GM19043 (cell line): ENCODE measurements around the gene PPP1R7.
"Not testable (repeated sequence)": the region's sequence is repeated elsewhere in the genome, so short reads cannot be mapped to it uniquely, and the experiment has no call there.

Experiments
- ATAC-seq: cut with Tn5 transposase; IDR thresholded peaks from one replicate; pipeline ENCODE4 v1.9.1; 2021; ENCODE audit warnings: low read depth; ENCODE audit not compliant: unreplicated experiment

PPP1R7 gene

DNA sequence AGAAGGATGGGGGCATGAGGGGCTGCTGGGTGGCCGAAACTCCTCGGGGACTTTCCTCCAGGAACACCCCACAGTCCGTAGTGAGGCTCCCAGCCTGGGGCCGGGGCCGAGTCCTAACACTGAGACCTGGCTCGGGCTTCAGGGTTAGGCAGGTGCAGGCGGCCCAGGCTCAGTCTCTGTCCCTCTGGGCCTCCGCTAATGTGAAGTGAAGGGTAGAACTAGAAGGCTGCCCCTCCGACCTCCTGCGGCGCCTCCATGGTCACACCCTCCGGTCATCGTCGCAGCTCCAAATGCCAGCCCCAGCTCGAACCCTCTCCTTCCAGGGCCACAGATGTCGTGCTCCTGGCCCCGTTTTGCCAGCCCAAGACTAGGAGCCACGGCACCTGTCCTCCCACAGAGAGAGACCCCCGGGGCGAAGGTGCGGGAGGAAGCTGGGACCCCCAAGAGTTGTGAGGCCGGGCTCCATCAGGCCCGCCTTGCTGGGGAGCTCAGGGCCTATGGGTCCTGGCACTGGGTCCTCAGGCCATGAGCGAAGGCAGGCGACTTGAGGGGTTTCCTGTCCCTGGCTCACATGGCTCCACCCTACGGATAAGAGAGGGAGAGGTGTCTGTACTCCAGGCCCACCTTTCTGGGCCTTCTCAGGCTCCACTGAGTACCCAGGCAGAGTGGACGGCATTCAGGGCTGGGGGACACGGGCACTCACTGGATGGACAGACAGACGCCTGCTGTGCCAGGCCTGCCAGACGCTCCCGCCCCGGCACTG lies 39.0 kb downstream of the PPP1R7 start:
- no peak for ATAC-seq

DNA sequence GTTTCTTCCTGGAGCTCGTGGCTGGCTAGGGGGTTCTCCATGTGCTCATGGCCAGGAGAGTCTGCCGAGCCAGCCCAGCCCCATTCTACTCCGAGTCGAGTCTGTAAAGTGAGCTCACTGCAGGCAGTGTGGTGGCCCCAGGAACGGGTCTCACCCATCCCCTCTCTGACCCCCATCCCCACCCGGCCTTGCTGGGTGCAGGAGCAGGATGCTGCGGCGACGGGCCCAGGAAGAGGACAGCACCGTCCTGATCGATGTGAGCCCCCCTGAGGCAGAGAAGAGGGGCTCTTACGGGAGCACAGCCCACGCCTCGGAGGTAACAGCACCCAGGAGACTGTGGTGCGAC lies 39.6 kb downstream of the PPP1R7 start:
- ATAC-seq = no peak

DNA sequence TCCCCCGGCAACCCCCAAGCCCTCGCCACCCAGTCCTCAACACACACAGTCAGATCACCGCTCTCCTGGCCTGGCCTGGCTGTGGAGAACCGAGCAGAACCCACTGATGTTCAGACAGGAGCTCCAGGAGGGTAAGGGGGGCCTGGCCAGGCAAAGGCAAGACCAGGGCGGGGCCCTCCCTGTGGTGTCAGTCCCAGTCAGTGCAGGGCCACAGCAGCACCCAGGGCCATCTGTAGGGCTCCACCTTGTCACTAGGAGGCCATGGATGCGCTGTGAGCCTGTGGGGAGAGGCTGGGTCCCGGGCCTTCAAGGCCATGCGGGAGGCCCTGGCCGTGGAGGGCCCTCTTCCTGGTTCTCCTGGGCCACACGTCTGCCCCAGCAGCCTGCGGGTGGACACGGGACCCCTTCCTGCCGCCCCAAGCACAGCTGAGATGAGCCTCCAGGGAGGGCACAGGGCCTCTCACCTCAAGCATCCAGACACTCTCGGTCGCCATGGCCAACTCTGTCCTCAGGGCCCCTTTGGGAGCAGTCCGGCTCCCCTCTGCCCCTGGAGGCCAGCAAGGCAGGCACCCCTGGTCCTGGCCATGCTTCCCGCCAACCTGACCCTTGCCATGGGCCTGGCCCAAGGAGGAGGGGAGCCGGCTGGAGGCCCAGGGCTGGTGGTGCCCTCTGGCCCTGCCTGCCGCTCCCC lies 40.2 kb downstream of the PPP1R7 start:
- no peak for ATAC-seq

DNA sequence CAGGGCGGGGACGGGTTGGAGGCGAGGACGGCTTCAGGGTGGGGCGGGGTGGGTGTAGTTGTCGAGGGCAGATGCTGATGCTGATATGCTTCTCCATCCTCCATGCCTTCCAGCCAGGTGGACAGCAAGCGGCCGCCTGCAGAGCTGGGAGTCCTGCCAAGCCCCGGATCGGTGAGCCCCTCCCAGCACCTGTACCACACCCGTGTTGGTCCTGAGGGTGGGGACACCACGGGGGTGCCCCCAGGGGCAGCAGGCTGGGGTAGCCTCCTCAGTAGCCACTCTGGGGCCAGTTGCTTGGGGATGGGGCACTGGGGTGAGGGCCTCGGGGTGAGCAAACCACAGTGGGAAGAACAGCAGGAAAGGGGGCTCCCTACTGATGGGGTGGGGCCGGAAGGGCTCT lies 40.8 kb downstream of the PPP1R7 start:
- no peak for ATAC-seq

DNA sequence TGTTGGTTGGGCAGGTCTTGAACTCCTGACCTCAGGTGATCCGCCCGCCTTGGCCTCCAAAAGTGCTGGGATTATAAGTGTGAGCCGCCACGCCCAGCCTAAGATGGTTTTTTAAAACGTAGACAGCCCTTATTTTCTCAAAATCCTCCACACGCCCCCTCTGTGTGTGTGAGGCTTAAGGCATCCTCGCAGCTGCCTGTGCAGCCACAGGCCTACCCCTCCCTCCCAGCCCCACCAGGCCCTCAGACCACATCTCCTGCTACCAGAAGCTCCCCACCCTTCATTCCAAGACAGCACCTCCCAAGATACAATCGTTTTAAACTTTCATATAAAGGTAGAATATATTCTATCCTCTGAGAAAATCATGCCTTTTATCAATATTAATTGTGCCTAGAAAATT lies 43.0 kb downstream of the PPP1R7 start:
- no peak for ATAC-seq

DNA sequence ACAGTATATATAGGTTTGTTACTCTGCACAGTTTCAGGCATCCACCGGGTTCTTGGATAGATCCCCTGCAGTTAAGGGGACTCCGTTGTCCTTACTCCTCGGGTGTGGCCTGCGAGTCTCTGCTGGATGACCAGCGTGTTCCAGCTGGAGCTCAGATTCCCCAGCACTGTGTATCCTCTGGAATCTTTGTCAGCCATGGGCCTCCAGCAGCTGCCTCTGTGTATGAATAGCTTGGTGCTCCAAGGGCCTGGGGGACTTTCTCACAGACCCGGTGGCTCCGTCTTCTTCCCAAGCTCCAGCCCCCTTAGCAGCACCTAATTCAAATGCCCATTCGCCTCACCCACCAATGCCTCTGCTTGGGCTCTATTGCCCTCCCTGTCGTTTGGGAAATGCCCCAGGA lies 44.5 kb downstream of the PPP1R7 start:
- no peak for ATAC-seq

DNA sequence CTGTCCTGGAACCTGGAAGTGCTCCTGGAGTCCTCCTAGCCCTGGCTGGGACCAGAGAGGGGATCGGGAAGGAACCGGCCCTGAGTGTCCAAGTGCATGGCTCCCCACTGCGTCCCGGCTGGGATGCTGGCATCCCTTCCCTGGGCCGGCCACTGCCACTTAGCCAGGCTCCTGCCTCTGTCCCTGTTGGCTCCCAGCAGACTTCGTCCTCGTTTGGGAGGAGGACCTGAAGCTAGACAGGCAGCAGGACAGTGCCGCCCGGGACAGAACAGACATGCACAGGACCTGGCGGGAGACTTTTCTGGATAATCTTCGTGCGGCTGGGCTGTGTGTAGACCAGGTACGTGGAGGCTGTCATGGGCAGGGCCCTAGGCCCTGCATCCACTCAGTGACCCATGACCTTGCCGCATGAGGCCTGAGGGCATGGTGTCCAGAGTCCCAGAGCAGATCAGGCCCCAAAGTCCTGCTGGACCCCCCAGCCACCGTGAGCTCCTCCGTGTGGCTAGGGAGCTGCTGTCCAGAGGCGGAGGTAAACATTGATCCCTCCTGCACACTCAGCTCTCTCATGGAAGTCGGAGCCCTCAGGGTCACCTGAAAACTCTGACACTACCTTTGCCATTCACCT lies 45.4 kb downstream of the PPP1R7 start:
- no peak for ATAC-seq

DNA sequence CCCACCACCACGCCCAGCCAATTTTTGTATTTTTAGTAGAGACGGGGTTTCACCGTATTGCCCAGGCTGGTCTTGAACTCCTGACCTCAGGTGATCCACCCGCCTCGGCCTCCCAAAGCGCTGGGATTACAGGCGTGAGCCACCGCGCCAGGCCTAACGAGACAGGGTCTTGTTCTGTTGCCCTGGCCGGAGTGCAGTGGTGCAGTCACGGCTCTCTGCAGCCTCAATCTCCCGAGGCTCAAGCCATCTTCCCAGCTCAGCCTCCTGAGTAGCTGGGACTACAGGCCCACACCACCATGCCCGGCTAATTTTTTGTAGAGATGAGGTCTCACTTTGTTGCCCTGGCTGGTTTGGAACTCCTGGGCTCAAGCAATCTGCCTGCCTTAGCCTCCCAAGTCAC lies 47.0 kb downstream of the PPP1R7 start:
- ATAC-seq = not testable (repeated sequence)

DNA sequence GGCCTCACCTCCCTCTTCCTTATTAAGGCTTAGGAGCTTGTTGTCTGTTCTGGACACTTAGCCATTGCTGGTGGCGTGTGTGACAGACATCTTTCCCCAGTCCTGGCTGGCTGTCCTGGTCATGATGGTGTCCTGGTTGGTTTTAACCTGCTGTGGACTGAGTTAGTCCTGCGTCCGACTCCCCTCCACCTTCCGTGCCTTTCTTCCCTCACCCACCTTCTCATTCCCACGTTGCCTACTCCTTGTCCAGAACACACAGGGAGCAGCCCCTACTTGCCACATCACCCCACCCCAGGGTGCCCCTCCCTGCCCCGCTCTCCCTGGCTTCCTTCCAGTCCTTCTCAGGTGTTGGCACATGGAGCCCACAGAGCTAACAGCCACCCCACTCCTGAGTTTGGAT lies 47.7 kb downstream of the PPP1R7 start:
- ATAC-seq = no peak

DNA sequence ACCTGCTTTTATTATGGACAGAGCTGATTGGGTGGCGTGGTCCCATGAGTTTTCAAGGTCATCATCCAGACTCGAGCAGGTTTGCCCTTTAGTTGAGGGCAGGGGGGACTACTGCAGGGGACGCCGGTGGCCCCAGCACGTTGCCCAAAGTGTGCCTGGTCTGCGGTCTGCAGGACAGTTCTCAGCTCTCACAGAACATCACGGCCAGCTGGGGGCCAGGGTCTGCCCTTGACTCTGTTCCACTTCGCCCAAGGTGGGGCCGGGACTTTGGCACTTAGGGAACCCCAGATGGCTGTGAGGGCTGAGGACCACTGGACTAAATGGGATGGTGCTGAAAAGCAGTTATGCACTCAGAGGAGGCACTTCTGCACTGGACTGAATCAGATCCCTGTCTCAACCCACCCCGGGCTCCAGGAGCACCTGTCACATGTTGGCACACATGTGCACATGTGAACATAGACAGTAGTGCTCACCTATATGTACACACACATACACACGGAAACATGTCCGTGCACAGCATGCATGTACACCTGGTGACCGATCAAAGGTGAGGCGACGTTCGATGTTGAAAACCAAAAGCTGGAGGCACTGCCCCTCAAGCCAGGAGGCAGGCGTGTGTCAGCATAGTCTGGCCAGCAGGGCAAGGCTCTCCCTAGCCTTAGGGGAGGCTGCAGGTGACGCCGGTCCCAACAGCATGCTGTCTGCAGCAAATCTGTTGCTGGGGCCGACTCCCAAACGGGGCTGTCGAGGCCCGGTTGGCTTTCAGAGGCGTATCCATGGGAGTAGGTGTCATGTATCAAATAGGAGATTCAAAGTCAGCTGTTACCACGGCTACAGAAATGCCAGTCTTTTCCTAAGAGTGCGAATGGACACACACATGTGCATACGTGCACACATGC lies 48.4 kb downstream of the PPP1R7 start:
- ATAC-seq = no peak

DNA sequence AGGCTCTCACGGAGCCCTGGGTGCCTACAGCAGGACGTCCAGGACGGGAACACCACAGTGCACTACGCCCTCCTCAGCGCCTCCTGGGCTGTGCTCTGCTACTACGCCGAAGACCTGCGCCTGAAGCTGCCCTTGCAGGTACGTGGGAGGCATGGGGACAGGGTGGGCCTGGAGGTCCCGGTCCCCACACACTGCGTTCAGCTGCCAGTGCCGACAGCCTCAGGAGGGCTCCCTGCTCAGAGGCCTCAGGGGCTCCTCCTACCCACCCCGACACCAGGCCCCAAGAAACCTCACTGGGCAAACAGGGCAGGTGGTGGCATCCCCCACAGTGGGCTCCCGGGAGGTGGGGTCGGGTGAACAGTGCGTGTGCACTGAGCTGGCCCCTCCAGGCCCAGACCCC lies 49.0 kb downstream of the PPP1R7 start:
- ATAC-seq = no peak

DNA sequence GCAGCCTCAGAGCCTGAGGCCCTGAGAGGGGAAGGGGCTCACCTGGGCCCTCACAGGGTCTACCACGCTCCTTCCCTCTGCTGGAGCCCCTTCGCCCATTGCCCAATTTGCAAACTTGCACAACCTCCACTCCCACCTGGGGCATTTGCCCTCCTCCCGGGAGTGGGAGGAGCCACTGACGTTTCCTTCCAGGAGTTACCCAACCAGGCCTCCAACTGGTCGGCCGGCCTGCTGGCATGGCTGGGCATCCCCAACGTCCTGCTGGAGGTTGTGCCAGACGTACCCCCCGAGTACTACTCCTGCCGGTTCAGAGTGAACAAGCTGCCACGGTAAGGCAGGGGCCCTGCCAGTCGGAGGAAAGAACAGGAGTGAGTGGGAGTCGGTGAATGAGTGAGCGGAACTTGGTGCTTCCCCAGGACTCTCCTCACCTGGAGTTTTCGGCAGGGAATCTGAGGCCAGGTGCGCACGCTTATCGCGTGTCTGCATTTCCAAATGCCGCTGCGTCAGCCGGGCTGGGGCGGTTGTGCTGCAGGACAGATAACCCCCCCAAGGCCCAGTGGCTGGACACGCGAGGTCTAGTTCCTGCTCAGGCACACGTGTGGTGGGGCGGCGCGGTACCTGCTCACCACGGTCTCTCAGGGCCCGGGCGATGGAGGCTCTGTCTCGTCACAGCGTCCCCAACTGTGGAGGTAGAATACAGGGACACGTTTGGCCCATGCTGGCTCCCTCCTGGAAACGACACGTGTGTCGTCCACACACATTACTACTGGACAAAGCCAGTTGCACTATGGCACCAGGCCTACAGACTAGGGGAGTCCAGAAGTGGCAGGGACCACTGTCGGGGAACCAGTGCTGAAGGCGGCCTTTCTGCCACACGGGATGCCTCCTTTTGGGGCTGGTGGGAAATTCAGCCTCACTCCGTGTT lies 49.9 kb downstream of the PPP1R7 start:
- no peak for ATAC-seq

DNA sequence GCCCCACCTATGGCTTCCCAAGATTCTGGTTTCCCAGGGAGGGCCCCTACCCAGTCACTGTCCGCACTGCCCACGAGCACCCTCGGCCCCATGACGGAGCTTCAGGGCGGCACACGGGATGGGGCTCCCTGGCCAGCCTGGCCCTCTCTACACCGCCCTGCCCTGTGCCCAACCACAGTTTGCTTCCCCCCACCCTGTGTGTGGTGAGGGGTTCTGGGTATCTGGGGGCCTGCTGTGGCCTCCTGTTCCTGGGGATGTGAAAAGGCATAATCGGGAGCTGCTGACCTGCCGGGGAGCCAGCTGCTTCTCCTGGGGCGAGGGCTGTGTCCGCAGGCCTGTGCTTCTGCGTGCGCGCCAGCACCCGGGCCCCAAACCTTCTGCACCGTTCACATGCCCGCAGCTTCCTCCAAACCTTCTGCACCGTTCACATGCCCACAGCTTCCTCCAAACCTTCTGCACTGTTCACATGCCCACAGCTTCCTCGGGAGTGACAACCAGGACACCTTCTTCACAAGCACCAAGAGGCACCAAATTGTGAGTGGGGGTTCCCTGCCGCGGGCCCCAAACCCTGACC lies 50.6 kb downstream of the PPP1R7 start:
- ATAC-seq = no peak

DNA sequence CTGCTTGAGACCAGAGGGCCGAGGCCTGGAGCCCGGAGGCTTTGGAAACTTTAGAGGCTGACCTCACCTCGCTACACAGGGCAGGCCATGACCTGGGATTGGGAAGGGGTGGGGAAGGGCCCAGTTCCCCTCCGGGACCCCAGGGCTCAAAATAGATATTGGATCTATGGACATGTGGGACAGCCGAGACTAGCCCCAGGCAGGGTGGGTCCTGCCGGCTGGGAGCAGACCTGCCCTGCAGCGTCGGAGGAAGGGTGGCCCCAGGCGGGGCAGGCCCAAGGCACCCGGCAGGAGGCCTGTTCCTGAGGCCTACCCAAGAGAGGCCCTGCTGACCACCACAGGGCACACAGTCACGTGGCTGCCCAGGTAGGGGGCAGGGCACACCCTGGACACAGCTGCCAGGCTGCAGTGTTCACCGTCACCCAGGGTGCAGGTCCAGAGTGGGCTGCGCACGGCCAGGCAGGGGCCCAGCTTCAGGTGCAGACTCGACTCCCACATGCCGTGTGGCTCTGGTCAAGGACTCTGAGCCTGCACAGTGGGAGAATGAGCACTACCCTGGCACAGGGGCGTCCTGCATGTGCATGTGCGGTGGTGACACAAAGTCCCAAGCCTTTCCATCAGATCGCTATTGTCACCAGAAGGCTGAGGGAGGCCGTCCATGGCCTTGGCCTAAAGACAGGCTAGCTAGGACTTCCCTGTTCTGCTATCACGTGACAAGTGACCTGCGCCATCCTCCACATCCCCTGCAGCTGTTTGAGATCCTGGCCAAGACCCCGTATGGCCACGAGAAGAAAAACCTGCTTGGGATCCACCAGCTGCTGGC lies 51.4 kb downstream of the PPP1R7 start:
- no peak for ATAC-seq

DNA sequence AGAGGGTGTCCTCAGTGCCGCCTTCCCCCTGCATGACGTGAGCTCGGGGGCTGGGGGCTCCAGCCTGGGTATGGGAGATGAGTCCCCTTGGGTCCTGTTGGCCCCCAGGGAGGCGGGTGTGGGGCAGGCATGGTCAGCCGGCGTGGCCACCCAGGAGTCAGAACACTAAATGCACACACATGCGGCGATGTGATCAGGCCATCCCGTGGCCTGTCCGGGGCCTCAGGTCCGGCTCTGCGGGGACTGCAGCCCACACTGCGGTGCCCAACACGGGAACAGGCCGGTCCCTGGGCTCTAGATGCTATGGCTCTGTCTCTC lies 52.0 kb downstream of the PPP1R7 start:
- ATAC-seq = no peak

DNA sequence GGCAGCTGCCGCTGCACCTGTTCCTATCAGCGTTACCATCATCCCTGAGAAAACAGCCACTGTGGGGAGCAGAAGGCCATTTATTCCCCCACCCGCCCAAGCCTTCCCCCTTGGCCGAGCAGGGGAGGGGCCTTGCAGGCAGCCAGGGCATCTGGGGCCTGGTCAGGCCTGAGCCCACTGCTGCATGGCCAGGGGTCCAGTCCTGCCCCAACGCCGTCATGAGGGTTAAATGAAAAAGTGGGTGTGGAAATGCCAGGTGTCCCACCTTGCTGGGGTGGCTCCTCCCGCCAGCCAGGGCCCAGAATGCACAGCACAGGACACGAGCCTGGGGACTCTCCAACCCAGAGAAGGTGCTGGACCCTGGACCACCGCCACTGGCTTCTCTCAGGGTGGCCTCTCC lies 52.4 kb downstream of the PPP1R7 start:
- no peak for ATAC-seq

DNA sequence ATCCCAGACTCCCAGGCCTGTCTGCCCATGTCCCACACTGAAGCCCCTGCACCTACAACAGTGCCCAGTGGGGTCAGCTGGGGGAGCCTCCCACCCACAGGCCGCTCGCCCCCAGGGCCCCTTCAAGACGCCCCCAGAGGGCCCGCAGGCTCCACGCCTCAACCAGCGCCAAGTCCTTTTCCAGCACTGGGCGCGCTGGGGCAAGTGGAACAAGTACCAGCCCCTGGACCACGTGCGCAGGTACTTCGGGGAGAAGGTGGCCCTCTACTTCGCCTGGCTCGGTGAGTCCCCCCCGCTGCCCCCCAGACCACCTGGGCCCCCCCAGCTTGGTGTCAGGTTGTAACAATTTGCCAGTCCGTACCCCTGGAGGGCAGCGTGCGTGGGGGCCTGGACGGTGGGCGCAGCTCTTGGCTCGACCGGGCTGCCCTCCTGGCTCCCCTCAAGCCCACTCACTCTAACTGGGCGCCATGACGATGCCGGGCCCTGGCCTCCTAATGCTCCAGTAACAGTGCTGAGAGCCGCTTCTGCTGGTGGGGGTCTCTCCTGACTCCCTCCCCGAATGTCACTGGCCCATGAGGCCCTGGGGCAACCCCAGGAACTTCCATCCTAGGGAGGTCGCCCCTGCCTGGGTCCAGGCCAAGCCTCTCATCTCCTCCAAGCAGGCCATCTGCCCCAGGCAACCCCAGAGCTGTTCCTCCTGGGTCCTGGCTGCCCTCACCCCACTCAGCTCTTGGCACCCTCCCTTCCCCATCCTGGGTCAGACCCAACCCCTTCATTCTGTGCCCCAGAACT lies 53.1 kb downstream of the PPP1R7 start:
- ATAC-seq = no peak

DNA sequence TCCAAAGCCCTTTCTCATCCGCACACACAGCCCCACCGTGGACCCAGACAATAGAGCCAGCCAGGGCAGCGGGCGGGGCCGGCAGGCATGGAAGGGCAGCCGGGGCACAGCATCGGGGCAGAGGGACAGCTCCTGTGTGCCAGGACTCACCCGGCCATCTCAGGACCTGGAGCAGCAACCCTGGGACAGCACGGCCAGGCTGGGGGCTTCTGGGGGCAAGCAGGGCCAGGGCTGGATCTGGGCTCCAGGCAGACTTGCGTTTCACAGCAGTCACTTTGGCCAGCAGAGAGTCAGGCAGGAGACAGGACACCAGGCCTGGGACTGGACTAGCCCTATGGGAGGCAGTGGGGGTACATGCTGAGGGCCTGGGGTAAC lies 53.7 kb downstream of the PPP1R7 start:
- no peak for ATAC-seq
